B cell (primary cell): ENCODE measurements around the gene DCUN1D1. TPM values are rescaled to one million over a fixed set of nuclear protein-coding genes. Genes with fewer than 3 reads are reported as not detected.

Experiments
- ATAC-seq: fragments of 200-7000 bp; cut with Tn5 transposase; one replicate; pipeline ENCODE4 v1.10.0; 2021; ENCODE audit warnings: low read depth, mild to moderate bottlenecking, moderate number of reproducible peaks, moderate library complexity
- CTCF ChIA-PET: fragments of 350-600 bp; sonication (Branson Sonifier 250); formaldehyde crosslinking; loops from one replicate; lab custom pipeline; 2021; ENCODE audit warnings: antibody characterized with exemption, inconsistent platforms; lab: Charles Lee
- POLR2A ChIA-PET: fragments of 350-600 bp; sonication (Branson Sonifier 250); formaldehyde crosslinking; loops from one replicate; lab custom pipeline; 2021; ENCODE audit warnings: antibody characterized with exemption; lab: Charles Lee
- DNase-seq: peaks from one replicate; pipeline ENCODE4 v3.0.0; 2013
- H2AFZ ChIP-seq: 2 replicates; pipeline ENCODE4 v1.6.1; 2012; ENCODE audit warnings: mild to moderate bottlenecking, low read depth, low read length; ENCODE audit not compliant: insufficient read depth, poor library complexity, severe bottlenecking
- H3K27ac ChIP-seq, 2 donors: 1 replicate in 1 of 2; 2 replicates in 1 of 2; pipeline ENCODE4 v1.5.1; 2012 to 2013; ENCODE audit warnings: low read length in 2 of 2, mild to moderate bottlenecking in 2 of 2, moderate library complexity in 1 of 2
- H3K27me3 ChIP-seq, 4 experiments: fragments of 200-600 bp in 1 of 4; sonication (generic) in 1 of 4; replicated peaks in 1 of 4; 1 replicate in 2 of 4; 2 replicates in 2 of 4; pipeline versions ENCODE4 v1.6.1 to v1.7.0; 2013 to 2016; ENCODE audit warnings: low read length in 3 of 4, mild to moderate bottlenecking in 2 of 4, mixed read lengths in 1 of 4, moderate library complexity in 1 of 4; ENCODE audit not compliant: insufficient read depth in 4 of 4, control insufficient read depth in 3 of 4; ENCODE audit errors: control extremely low read depth in 1 of 4
- H3K36me3 ChIP-seq, 2 experiments: replicated peaks in 1 of 2; 1 replicate in 1 of 2; 2 replicates in 1 of 2; pipeline versions ENCODE4 v1.6.1 to v1.7.1; 2013; ENCODE audit warnings: low read length in 1 of 2; ENCODE audit not compliant: insufficient read depth in 2 of 2, control insufficient read depth in 1 of 2; ENCODE audit errors: control extremely low read depth in 1 of 2, extremely low read depth in 1 of 2
- H3K4me1 ChIP-seq, 2 donors: fragments of 200-600 bp in 1 of 2; sonication (generic) in 1 of 2; 1 replicate in 1 of 2; 2 replicates in 1 of 2; pipeline versions ENCODE4 v1.5.1 to v1.6.1; 2013 to 2017; ENCODE audit warnings: low read length in 2 of 2; ENCODE audit not compliant: control insufficient read depth in 2 of 2, insufficient read depth in 2 of 2
- H3K4me2 ChIP-seq: replicated peaks from 2 replicates; pipeline ENCODE3; 2012; ENCODE audit warnings: mild to moderate bottlenecking, low read depth, low read length; ENCODE audit not compliant: poor library complexity, severe bottlenecking
- H3K4me3 ChIP-seq, 5 experiments: fragments of 200-600 bp in 1 of 5; sonication (generic) in 1 of 5; 1 replicate in 3 of 5; 2 replicates in 2 of 5; pipeline versions ENCODE4 v1.5.1 to v1.7.0; 2011 to 2016; ENCODE audit warnings: low read length in 4 of 5, mild to moderate bottlenecking in 4 of 5, low read depth in 2 of 5, control low read depth in 1 of 5, moderate library complexity in 1 of 5; ENCODE audit not compliant: insufficient read depth in 1 of 5; ENCODE audit errors: control extremely low read depth in 1 of 5, extremely low read depth in 1 of 5
- H3K79me2 ChIP-seq: fragments of 200-600 bp; sonication (generic); one replicate; pipeline ENCODE4 v1.6.0; 2016; ENCODE audit warnings: low read length; ENCODE audit not compliant: control insufficient read depth, insufficient read depth
- H3K9ac ChIP-seq: fragments of 200-600 bp; sonication (generic); 2 replicates; pipeline ENCODE4 v1.6.1; 2017; ENCODE audit warnings: mild to moderate bottlenecking, low read length, moderate library complexity
- H3K9me3 ChIP-seq, 3 donors: one replicate each; pipeline versions ENCODE4 v1.6.1 to v1.7.1; 2013; ENCODE audit warnings: low read length in 2 of 3; ENCODE audit not compliant: control insufficient read depth in 2 of 3, insufficient read depth in 1 of 3; ENCODE audit errors: control extremely low read depth in 1 of 3
- H4K20me1 ChIP-seq: 2 replicates; pipeline ENCODE4 v1.6.0; 2012; ENCODE audit warnings: mild to moderate bottlenecking, low read length; ENCODE audit not compliant: insufficient read depth, control insufficient read depth, poor library complexity, severe bottlenecking
- H3K27ac Mint-ChIP-seq: one replicate; pipeline ENCODE4 v1.8.0; 2021; ENCODE audit warnings: mixed read lengths
- H3K27me3 Mint-ChIP-seq: one replicate; pipeline ENCODE4 v1.8.0; 2021; ENCODE audit warnings: mixed read lengths
- H3K4me1 Mint-ChIP-seq: one replicate; pipeline ENCODE4 v1.8.0; 2021; ENCODE audit warnings: mixed read lengths
- H3K4me3 Mint-ChIP-seq: one replicate; pipeline ENCODE4 v1.8.0; 2021; ENCODE audit warnings: mixed read lengths
- H3K9me3 Mint-ChIP-seq: one replicate; pipeline ENCODE4 v1.8.0; 2022; ENCODE audit warnings: mixed read lengths; ENCODE audit not compliant: insufficient read depth
- EZH2 ChIP-seq: IDR thresholded peaks from 2 replicates; pipeline ENCODE4 v1.6.1; 2012; ENCODE audit warnings: borderline replicate concordance, low read depth, mild to moderate bottlenecking, moderate library complexity, low read length; ENCODE audit not compliant: insufficient read depth, poor library complexity, severe bottlenecking
- WGBS: methylation state at CpG from one replicate; pipeline ENCODE4 v1.1.5; 2013; ENCODE audit warnings: missing lambda C conversion rate; ENCODE audit not compliant: insufficient coverage; 5-methylcytosine and 5-hydroxymethylcytosine counted together
- intact Hi-C: fragments of 100-400 bp; cut with micrococcal nuclease; formaldehyde crosslinking; loops from one replicate; pipeline ENCODE4 v1.10.0; 2022
- polyA plus RNA-seq: library from polyadenylated mRNA; depleted of rRNA; stranded (reverse); fragments of >200 nt; gene quantifications from 2 replicates; pipeline ENCODE4 v1.2.3, GENCODE V29; 2012
- total RNA-seq, 2 donors: library from RNA; stranded (reverse); fragments of 120-200 nt in 1 of 2; gene quantifications; 1 replicate in 1 of 2; 2 replicates in 1 of 2; pipeline versions ENCODE4 v1.2.3 to v1.2.4, GENCODE V29; 2013 to 2022
- TF ChIP-seq, protein P1 (sequence below): fragments of 200-600 bp; IDR thresholded peaks from one replicate; pipeline ENCODE4 v1.8.0; 2022; ENCODE audit warnings: antibody characterized with exemption, mild to moderate bottlenecking

Gene DCUN1D1
- total and polyA plus RNA-seq, 2 donors (not counting 1 experiment from before 2014, with no cell fraction given) = 3.7 to 35.5 TPM

GRCh38 chr3:182957676-182958266, 22.6 kb downstream of the DCUN1D1 start:
- Histone ChIP-seq H3K4me2 (no peak overlapping the region), H3K4me3 (no peak overlapping the region), H3K4me1 (no peaks in the 10 kb centered on the region), H3K27ac (no peak overlapping the region), H3K27me3 (no peaks in the 10 kb centered on the region), H2AFZ (no peak overlapping the region), H3K36me3 (peaks cover 0 to 27% of the 10 kb centered on the region in 2 experiments), H3K9ac (no peak overlapping the region), H4K20me1 (no peaks in the 10 kb centered on the region), H3K9me3 (no peaks in the 10 kb centered on the region), H3K79me2 (no peaks in the 10 kb centered on the region)
- H3K4me1 Mint-ChIP-seq = no peaks in the 10 kb centered on the region
- H3K27ac Mint-ChIP-seq = no peak overlapping the region
- TF ChIP-seq EZH2 = no peak
- TF ChIP-seq, protein P1, sequence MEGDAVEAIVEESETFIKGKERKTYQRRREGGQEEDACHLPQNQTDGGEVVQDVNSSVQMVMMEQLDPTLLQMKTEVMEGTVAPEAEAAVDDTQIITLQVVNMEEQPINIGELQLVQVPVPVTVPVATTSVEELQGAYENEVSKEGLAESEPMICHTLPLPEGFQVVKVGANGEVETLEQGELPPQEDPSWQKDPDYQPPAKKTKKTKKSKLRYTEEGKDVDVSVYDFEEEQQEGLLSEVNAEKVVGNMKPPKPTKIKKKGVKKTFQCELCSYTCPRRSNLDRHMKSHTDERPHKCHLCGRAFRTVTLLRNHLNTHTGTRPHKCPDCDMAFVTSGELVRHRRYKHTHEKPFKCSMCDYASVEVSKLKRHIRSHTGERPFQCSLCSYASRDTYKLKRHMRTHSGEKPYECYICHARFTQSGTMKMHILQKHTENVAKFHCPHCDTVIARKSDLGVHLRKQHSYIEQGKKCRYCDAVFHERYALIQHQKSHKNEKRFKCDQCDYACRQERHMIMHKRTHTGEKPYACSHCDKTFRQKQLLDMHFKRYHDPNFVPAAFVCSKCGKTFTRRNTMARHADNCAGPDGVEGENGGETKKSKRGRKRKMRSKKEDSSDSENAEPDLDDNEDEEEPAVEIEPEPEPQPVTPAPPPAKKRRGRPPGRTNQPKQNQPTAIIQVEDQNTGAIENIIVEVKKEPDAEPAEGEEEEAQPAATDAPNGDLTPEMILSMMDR = no peak
- DNase-seq (no peak), ATAC-seq (no peak)
- H3K9me3 Mint-ChIP-seq = no peaks in the 10 kb centered on the region
- POLR2A ChIA-PET = no interaction called here
- CTCF ChIA-PET = no interaction called here
- H3K27me3 Mint-ChIP-seq = no peaks in the 10 kb centered on the region
- 90% methylated on average over 2 of the region's 4 CpGs for WGBS
- intact Hi-C loops = no loop called here
- no peak overlapping the region for H3K4me3 Mint-ChIP-seq

DNA sequence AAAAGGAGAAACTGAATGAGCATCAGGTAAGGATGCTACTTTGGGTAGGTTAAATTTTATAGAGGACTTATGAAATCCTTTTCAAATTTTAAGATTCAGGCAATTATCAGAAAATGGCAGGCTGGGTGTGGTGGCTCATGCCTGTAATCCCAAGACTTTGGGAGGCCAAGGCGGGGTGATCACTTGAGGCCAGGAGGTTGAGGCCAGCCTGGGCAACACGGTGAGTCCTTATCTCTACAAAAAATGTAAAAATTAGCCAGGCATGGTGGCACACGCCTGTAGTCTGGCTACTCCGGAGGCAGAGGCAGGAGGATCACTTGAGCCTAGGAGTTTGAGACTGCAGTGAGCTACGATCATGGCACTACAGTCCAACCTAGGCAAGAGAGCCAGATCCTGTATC, 23.1 kb downstream of the DCUN1D1 start:
- Histone ChIP-seq H3K4me3 (no peak overlapping the region), H2AFZ (no peak overlapping the region), H3K9me3 (no peaks in the 10 kb centered on the region), H4K20me1 (no peaks in the 10 kb centered on the region), H3K27me3 (no peaks in the 10 kb centered on the region), H3K4me2 (no peak overlapping the region), H3K9ac (no peak overlapping the region), H3K4me1 (no peaks in the 10 kb centered on the region), H3K79me2 (no peaks in the 10 kb centered on the region), H3K27ac (no peak overlapping the region), H3K36me3 (peaks cover 0 to 25% of the 10 kb centered on the region in 2 experiments)
- H3K27me3 Mint-ChIP-seq = no peaks in the 10 kb centered on the region
- TF ChIP-seq EZH2 = no peak
- TF ChIP-seq, protein P1 = no peak
- DNase-seq = no peak
- ChIA-PET POLR2A (no interaction called here), CTCF (no interaction called here)
- intact Hi-C loops = no loop called here
- H3K4me1 Mint-ChIP-seq = no peaks in the 10 kb centered on the region
- H3K9me3 Mint-ChIP-seq = no peaks in the 10 kb centered on the region
- ATAC-seq = no peak
- no peak overlapping the region for H3K4me3 Mint-ChIP-seq
- H3K27ac Mint-ChIP-seq = no peak overlapping the region
- 96% methylated on average over 4 of the region's 5 CpGs for WGBS
